SK-N-MC (cell line): ENCODE measurements around the gene TCTN1.

Experiments
- EZH2 ChIP-seq: fragments of 200-600 bp; sonication (generic); IDR thresholded peaks from one replicate; pipeline ENCODE4 v1.6.1; 2017; ENCODE audit warnings: antibody characterized with exemption
- POLR2AphosphoS5 ChIP-seq: IDR thresholded peaks from 2 replicates; pipeline ENCODE4 v1.6.1; 2012; ENCODE audit warnings: mild to moderate bottlenecking, low read depth, low read length, borderline replicate concordance

DNA sequence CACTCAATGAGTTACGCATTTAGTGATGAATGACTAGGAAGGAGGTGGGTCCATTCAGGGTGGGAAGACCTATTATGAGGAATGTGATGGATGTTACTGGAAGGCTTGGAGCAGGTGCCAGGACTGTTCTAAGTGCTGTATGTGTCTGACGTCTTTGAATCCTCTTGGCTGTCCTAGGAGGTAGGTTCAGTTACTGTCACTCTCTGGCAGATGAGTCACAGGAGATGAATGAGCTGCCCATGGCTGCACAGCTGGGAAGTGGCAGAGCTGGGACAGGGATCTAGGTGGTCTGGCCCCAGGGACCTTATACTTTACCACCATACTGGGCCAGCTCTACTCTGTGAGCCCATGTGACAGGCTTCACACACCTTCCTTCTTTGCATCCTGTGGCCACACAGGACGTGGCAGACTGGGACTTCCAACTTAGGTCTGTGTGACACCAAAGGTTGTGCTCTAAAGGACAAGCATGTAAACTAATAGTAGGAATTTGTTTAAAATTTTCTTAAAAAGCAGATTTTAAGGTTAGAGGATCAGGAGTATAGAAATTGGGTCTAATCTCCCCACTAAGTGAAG lies 24.0 kb downstream of the TCTN1 start:
- TF ChIP-seq POLR2AphosphoS5 (no peak), EZH2 (no peak)
